VCaP (cell line): Measurements from ENCODE around the gene TTLL11.

Experiments used
- H3K27ac ChIP-seq: fragments of 450-650 bp; 2 replicates; pipeline ENCODE4 v1.5.1; 2017
- CTCF ChIP-seq: fragments of 450-650 bp; conservative IDR thresholded peaks from 2 replicates; pipeline ENCODE4 v1.5.1; 2017; ENCODE audit warnings: mild to moderate bottlenecking, moderate library complexity

Gene TTLL11

GRCh38 chr9:121991307-121991661 lies 101.8 kb downstream of the TTLL11 start:
- TF ChIP-seq CTCF, result no peak
- no peak overlapping the region; the same call in 1 of the 2 replicates for H3K27ac ChIP-seq

GRCh38 chr9:121990600-121991306 lies 102.4 kb downstream of the TTLL11 start:
- no peak for TF ChIP-seq CTCF
- no peak overlapping the region; the same call in 1 of the 2 replicates for H3K27ac ChIP-seq

GRCh38 chr9:121989010-121989409 lies 104.1 kb downstream of the TTLL11 start:
- H3K27ac ChIP-seq, result no peak overlapping the region
- TF ChIP-seq CTCF, result no peak

GRCh38 chr9:121987314-121987713 lies 105.8 kb downstream of the TTLL11 start:
- TF ChIP-seq CTCF, result no peak
- H3K27ac ChIP-seq, result no peak overlapping the region

- TF ChIP-seq CTCF, result no peak
- no peak overlapping the region for H3K27ac ChIP-seq
Measured at GRCh38 chr9:121985792-121986494, 107.2 kb downstream of the TTLL11 start.

GRCh38 chr9:121984726-121985402 lies 108.2 kb downstream of the TTLL11 start:
- no peak overlapping the region for H3K27ac ChIP-seq
- TF ChIP-seq CTCF, result no peak

- H3K27ac ChIP-seq, result no peak overlapping the region
- no peak for TF ChIP-seq CTCF
Measured at GRCh38 chr9:121983736-121984135, 109.4 kb downstream of the TTLL11 start.
